GM18511 (cell line): ENCODE results near the gene CDC42SE2.
"Not testable (repeated sequence)": the region's sequence is repeated elsewhere in the genome, so short reads cannot be mapped to it uniquely, and the experiment has no call there.

Source experiments
- ATAC-seq: cut with Tn5 transposase; IDR thresholded peaks from one replicate; pipeline ENCODE4 v1.9.1; 2021; ENCODE audit warnings: mild to moderate bottlenecking, moderate library complexity; ENCODE audit not compliant: unreplicated experiment

Gene CDC42SE2

GRCh38 chr5:131386124-131386523, 122.3 kb downstream of the CDC42SE2 start:
- ATAC-seq, result no peak

GRCh38 chr5:131386779-131387178, 122.9 kb downstream of the CDC42SE2 start:
- ATAC-seq, result no peak

GRCh38 chr5:131387255-131387654, 123.4 kb downstream of the CDC42SE2 start:
- no peak for ATAC-seq

GRCh38 chr5:131389096-131389868, 125.4 kb downstream of the CDC42SE2 start:
- ATAC-seq, result peak; percentile 34

- no peak for ATAC-seq
Measured at GRCh38 chr5:131389869-131390265, 126.0 kb downstream of the CDC42SE2 start.

GRCh38 chr5:131392466-131393095, 128.7 kb downstream of the CDC42SE2 start:
- ATAC-seq, result no peak

- ATAC-seq, result no peak
Measured at GRCh38 chr5:131393498-131393968, 129.7 kb downstream of the CDC42SE2 start.

- peak; percentile 71 for ATAC-seq
Measured at GRCh38 chr5:131394128-131394527, 130.3 kb downstream of the CDC42SE2 start.

GRCh38 chr5:131396015-131396414, 132.2 kb downstream of the CDC42SE2 start:
- peak; percentile 83 for ATAC-seq

- no peak for ATAC-seq
Measured at GRCh38 chr5:131396630-131397273, 132.9 kb downstream of the CDC42SE2 start.

GRCh38 chr5:131399007-131399406, 135.2 kb downstream of the CDC42SE2 start:
- ATAC-seq, result not testable (repeated sequence)

- ATAC-seq, result no peak
Measured at GRCh38 chr5:131400585-131400984, 136.7 kb downstream of the CDC42SE2 start.

GRCh38 chr5:131405674-131406073, 141.8 kb downstream of the CDC42SE2 start:
- no peak for ATAC-seq

- ATAC-seq, result no peak
Measured at GRCh38 chr5:131406076-131406475, 142.2 kb downstream of the CDC42SE2 start.

GRCh38 chr5:131406975-131407638, 143.3 kb downstream of the CDC42SE2 start:
- no peak for ATAC-seq

- ATAC-seq, result peak; percentile 73
Measured at GRCh38 chr5:131413605-131414559, 150.0 kb downstream of the CDC42SE2 start.

GRCh38 chr5:131416729-131417128, 152.9 kb downstream of the CDC42SE2 start:
- ATAC-seq, result peak; percentile 82

GRCh38 chr5:131417240-131417869, 153.5 kb downstream of the CDC42SE2 start:
- ATAC-seq, result peak; percentile 46

GRCh38 chr5:131418846-131419245, 155.0 kb downstream of the CDC42SE2 start:
- no peak for ATAC-seq

- no peak for ATAC-seq
Measured at GRCh38 chr5:131419877-131420276, 156.0 kb downstream of the CDC42SE2 start.
